Panc1 (cell line): ENCODE data around the gene SBNO2.

ENCODE experiments used
- CTCF ChIP-seq: fragments of 450-650 bp; IDR thresholded peaks from 2 replicates; pipeline ENCODE4 v1.5.1; 2017; ENCODE audit warnings: mild to moderate bottlenecking
- POLR2AphosphoS5 ChIP-seq: IDR thresholded peaks from 2 replicates; pipeline ENCODE4 v1.6.1; 2012; ENCODE audit warnings: mild to moderate bottlenecking, low read depth, low read length, moderate library complexity

DNA sequence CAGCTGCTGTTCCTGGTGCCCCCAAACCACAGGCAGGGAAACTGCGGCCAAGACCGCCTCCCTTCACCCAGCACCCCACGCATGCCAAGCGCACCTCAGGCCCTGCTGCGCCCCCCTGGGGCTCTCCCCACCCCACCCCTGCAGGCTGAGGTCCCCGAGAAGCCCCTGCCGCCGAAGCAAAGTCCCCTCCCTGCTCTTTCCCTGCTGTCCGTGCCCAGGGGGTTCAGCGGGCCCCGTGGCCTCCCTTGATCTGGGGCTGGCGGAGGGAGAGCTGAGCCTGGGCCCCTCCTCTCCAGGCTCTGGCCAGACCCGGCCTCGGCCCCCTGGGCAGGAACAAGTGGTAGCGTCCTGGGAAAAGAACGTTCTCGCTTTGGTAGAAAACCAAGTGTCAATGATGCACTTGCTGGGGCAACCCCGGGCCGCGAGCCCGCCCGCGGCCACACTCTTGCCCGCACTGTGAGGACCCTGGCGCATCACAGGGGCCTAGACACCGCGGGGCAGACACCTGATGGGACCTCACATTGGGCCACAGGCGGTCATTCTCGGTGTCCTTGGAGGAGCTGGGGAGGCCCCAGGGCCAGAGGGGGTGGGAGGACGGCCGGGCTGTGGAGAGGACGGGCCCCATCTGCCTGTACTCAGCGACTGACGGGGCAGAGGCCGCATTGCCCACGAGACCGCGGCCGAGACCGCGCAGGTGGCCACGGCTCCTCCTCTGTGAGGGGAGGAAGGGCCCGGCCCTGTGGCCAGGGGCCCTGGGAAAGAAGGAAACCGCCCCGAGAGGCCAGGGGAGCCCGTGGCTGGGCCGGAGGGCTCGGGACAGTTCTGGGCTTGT is 41.3 kb downstream of the SBNO2 start:
- TF ChIP-seq CTCF, result no peak
- TF ChIP-seq POLR2AphosphoS5, result no peak
